Effector memory CD8-positive, alpha-beta T cell (primary cell): ENCODE data around the gene CTNNAL1.

Experiments used
- ATAC-seq: fragments of 150-1000 bp; cut with Tn5 transposase; replicated peaks from 2 replicates; pipeline ENCODE4 v1.10.0; 2021; ENCODE audit warnings: mild to moderate bottlenecking, moderate library complexity
- DNase-seq, 3 experiments: peaks; one replicate each; pipeline ENCODE4 v3.0.0; 2021
- H3K27ac Mint-ChIP-seq, 2 donors: one replicate each; pipeline ENCODE4 v1.8.0; 2022; ENCODE audit warnings: mild to moderate bottlenecking in 2 of 2, mixed read lengths in 2 of 2, moderate library complexity in 2 of 2
- H3K27me3 Mint-ChIP-seq, 2 donors: one replicate each; pipeline ENCODE4 v1.8.0; 2022; ENCODE audit warnings: mixed read lengths in 2 of 2
- H3K36me3 Mint-ChIP-seq: one replicate; pipeline ENCODE4 v1.8.0; 2022; ENCODE audit warnings: mild to moderate bottlenecking, moderate library complexity, mixed read lengths; ENCODE audit not compliant: insufficient read depth
- H3K4me1 Mint-ChIP-seq, 2 donors: one replicate each; pipeline ENCODE4 v1.8.0; 2022; ENCODE audit warnings: low read depth in 2 of 2, mixed read lengths in 2 of 2
- H3K4me3 Mint-ChIP-seq, 2 donors: one replicate each; pipeline ENCODE4 v1.8.0; 2022; ENCODE audit warnings: mild to moderate bottlenecking in 2 of 2, mixed read lengths in 2 of 2, moderate library complexity in 2 of 2
- H3K9me3 Mint-ChIP-seq, 2 donors: one replicate each; pipeline ENCODE4 v1.8.0; 2022; ENCODE audit warnings: mixed read lengths in 2 of 2

The CTNNAL1 gene

GRCh38 chr9:109037946-109038715, 24.8 kb upstream of the CTNNAL1 start:
- Mint-ChIP-seq H3K4me3 (no peak overlapping the region), H3K4me1 (no peaks in the 10 kb centered on the region), H3K36me3 (peaks cover 28% of the 10 kb centered on the region), H3K27me3 (no peaks in the 10 kb centered on the region), H3K27ac (peak overlapping the region in 1 of 2 donors; percentile 66), H3K9me3 (no peaks in the 10 kb centered on the region)
- DNase-seq: no peak
- no peak for ATAC-seq

GRCh38 chr9:109036744-109037680, 23.7 kb upstream of the CTNNAL1 start:
- Mint-ChIP-seq H3K9me3 (no peaks in the 10 kb centered on the region), H3K4me3 (no peak overlapping the region), H3K27ac (peak overlapping the region in 1 of 2 donors; percentile 1), H3K4me1 (no peaks in the 10 kb centered on the region), H3K36me3 (peaks cover 33% of the 10 kb centered on the region), H3K27me3 (no peaks in the 10 kb centered on the region)
- ATAC-seq: no peak
- DNase-seq: no peak

- Mint-ChIP-seq H3K4me3 (no peak overlapping the region), H3K27me3 (no peaks in the 10 kb centered on the region), H3K4me1 (no peaks in the 10 kb centered on the region), H3K9me3 (no peaks in the 10 kb centered on the region), H3K27ac (peak overlapping the region in 1 of 2 donors; percentile 1), H3K36me3 (peaks cover 44% of the 10 kb centered on the region)
- ATAC-seq (no peak), DNase-seq (no peak)
These were observed 22.6 kb upstream of the CTNNAL1 start for GRCh38 chr9:109035684-109036423.

GRCh38 chr9:109033941-109034700, 20.8 kb upstream of the CTNNAL1 start:
- H3K36me3 Mint-ChIP-seq: peaks cover 48% of the 10 kb centered on the region
- no peak overlapping the region for H3K27ac Mint-ChIP-seq
- DNase-seq (no peak), ATAC-seq (no peak)
- no peaks in the 10 kb centered on the region for H3K27me3 Mint-ChIP-seq
- no peaks in the 10 kb centered on the region for H3K9me3 Mint-ChIP-seq
- no peak overlapping the region for H3K4me3 Mint-ChIP-seq
- no peaks in the 10 kb centered on the region for H3K4me1 Mint-ChIP-seq

- H3K4me1 Mint-ChIP-seq: peaks cover 0 to 1% of the 10 kb centered on the region in 2 donors
- H3K4me3 Mint-ChIP-seq: no peak overlapping the region
- H3K36me3 Mint-ChIP-seq: peaks cover 55% of the 10 kb centered on the region
- no peak overlapping the region for H3K27ac Mint-ChIP-seq
- H3K27me3 Mint-ChIP-seq: no peaks in the 10 kb centered on the region
- DNase-seq (no peak), ATAC-seq (no peak)
- H3K9me3 Mint-ChIP-seq: no peaks in the 10 kb centered on the region
These were observed 17.9 kb upstream of the CTNNAL1 start for GRCh38 chr9:109031241-109031640.

- peak overlapping the region in 1 of 2 donors; percentile 46 for H3K27ac Mint-ChIP-seq
- H3K4me3 Mint-ChIP-seq: no peak overlapping the region
- H3K27me3 Mint-ChIP-seq: no peaks in the 10 kb centered on the region
- no peaks in the 10 kb centered on the region for H3K9me3 Mint-ChIP-seq
- ATAC-seq (no peak), DNase-seq (no peak)
- H3K4me1 Mint-ChIP-seq: peaks cover 0 to 2% of the 10 kb centered on the region in 2 donors
- peaks cover 48% of the 10 kb centered on the region for H3K36me3 Mint-ChIP-seq
These were observed 17.1 kb upstream of the CTNNAL1 start for GRCh38 chr9:109030426-109030825.

GRCh38 chr9:109028457-109028856, 15.2 kb upstream of the CTNNAL1 start:
- no peaks in the 10 kb centered on the region for H3K9me3 Mint-ChIP-seq
- H3K36me3 Mint-ChIP-seq: peaks cover 43% of the 10 kb centered on the region
- DNase-seq (no peak), ATAC-seq (no peak)
- H3K27me3 Mint-ChIP-seq: no peaks in the 10 kb centered on the region
- no peak overlapping the region for H3K4me3 Mint-ChIP-seq
- H3K27ac Mint-ChIP-seq: peak overlapping the region in 1 of 2 donors; percentile 73
- H3K4me1 Mint-ChIP-seq: peaks cover 6 to 7% of the 10 kb centered on the region in 2 donors

GRCh38 chr9:109027176-109027575, 13.9 kb upstream of the CTNNAL1 start:
- peak overlapping the region in 1 of 2 donors; percentile 73 for H3K27ac Mint-ChIP-seq
- ATAC-seq (no peak), DNase-seq (no peak)
- H3K4me1 Mint-ChIP-seq: peaks cover 6 to 7% of the 10 kb centered on the region in 2 donors
- H3K4me3 Mint-ChIP-seq: no peak overlapping the region
- no peaks in the 10 kb centered on the region for H3K27me3 Mint-ChIP-seq
- H3K36me3 Mint-ChIP-seq: peaks cover 34% of the 10 kb centered on the region
- H3K9me3 Mint-ChIP-seq: no peaks in the 10 kb centered on the region

GRCh38 chr9:109026306-109026705, 13.0 kb upstream of the CTNNAL1 start:
- Mint-ChIP-seq H3K4me1 (peaks cover 6 to 7% of the 10 kb centered on the region in 2 donors), H3K27me3 (no peaks in the 10 kb centered on the region), H3K4me3 (no peak overlapping the region), H3K9me3 (no peaks in the 10 kb centered on the region), H3K27ac (peak overlapping the region in 1 of 2 donors; percentile 16), H3K36me3 (peaks cover 27% of the 10 kb centered on the region)
- ATAC-seq (no peak), DNase-seq (no peak)

- DNase-seq (no peak), ATAC-seq (no peak)
- no peaks in the 10 kb centered on the region for H3K9me3 Mint-ChIP-seq
These were observed 9.6 kb upstream of the CTNNAL1 start for GRCh38 chr9:109022873-109023272.

GRCh38 chr9:109020581-109021511, 7.5 kb upstream of the CTNNAL1 start:
- DNase-seq: no peak
- no peak for ATAC-seq
- no peaks in the 10 kb centered on the region for H3K9me3 Mint-ChIP-seq
- no peak overlapping the region for H3K4me3 Mint-ChIP-seq
- H3K27me3 Mint-ChIP-seq: no peaks in the 10 kb centered on the region
- H3K36me3 Mint-ChIP-seq: peaks cover 26% of the 10 kb centered on the region
- peak overlapping the region; percentile 16 to 49 for H3K27ac Mint-ChIP-seq
- peaks cover 5 to 9% of the 10 kb centered on the region in 2 donors for H3K4me1 Mint-ChIP-seq

More at GRCh38 chr9:109022873-109023272, 9.6 kb upstream of the CTNNAL1 start:
- no peak overlapping the region for H3K27ac Mint-ChIP-seq
- peaks cover 31% of the 10 kb centered on the region for H3K36me3 Mint-ChIP-seq
- peaks cover 7 to 9% of the 10 kb centered on the region in 2 donors for H3K4me1 Mint-ChIP-seq
- no peaks in the 10 kb centered on the region for H3K27me3 Mint-ChIP-seq
- H3K4me3 Mint-ChIP-seq: no peak overlapping the region

- H3K27ac Mint-ChIP-seq: peak overlapping the region in 1 of 2 donors; percentile 16
- no peak for DNase-seq
- H3K36me3 Mint-ChIP-seq: peaks cover 21% of the 10 kb centered on the region
- no peak overlapping the region for H3K4me3 Mint-ChIP-seq
- H3K4me1 Mint-ChIP-seq: peaks cover 4 to 9% of the 10 kb centered on the region in 2 donors
- ATAC-seq: no peak
- H3K27me3 Mint-ChIP-seq: no peaks in the 10 kb centered on the region
- no peaks in the 10 kb centered on the region for H3K9me3 Mint-ChIP-seq
These were observed 6.8 kb upstream of the CTNNAL1 start for GRCh38 chr9:109020113-109020512.
